Measurements from ENCODE around the gene SPTLC1. TPM values are rescaled to one million over a fixed set of nuclear protein-coding genes. Genes with fewer than 3 reads are reported as not detected.

Gene SPTLC1
- total and polyA plus RNA-seq, 4 donors, result 20.8 to 137 (median 58.6) TPM

DNA sequence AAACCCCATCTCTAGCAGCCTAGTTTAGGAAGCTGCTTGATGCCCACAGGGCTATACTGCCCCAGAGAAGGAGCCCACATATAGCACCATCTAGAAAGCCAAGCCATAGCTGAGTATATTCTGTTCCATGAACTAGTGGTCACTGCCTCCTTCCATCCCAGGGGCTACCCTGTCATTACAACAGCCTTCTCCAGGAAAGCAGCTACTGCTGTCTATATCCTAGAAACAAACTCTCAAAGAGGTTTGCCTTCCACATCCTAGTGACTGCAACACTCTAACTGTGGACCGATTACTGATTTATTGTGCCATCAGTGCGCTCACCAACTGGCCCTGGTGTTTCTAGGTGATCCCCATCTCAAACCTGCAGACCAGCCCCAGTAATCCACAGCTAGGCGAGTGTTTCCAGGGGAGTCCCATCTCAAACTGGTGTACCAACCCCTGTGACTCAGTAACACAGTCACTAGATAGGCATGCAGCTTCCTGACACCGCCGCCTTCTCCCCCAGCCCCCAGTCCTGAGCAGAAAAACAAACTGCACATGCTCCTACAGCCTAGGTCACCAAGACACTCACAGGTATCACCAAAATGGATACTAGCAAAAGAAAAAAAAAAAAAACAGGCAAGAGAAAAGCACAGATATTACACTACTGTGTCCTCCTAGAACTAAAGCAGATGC is 14.8 kb downstream of the SPTLC1 start:
- no peak overlapping the region for H3K4me3 ChIP-seq
- no peaks in the 10 kb centered on the region for H3K27me3 ChIP-seq (ENCODE audit: control insufficient read depth in 3 of 3, insufficient read depth in 3 of 3, low read length in 2 of 3)
- ATAC-seq (ENCODE audit: insufficient read depth, low FRiP score) (no peak), DNase-seq (no peak)
- H3K9me3 ChIP-seq (ENCODE audit: control insufficient read depth in 4 of 4, insufficient read depth in 3 of 4, low read length in 3 of 4), result no peaks in the 10 kb centered on the region
- H3K4me1 ChIP-seq (ENCODE audit: control insufficient read depth in 5 of 5, insufficient read depth in 5 of 5, low read length in 5 of 5), result peaks cover 0 to 3% (median 0%) of the 10 kb centered on the region in 5 donors
- 98 to 99% methylated on average over 5 of the region's 5 CpGs for WGBS, 2 donors
- TF ChIP-seq, protein P1, sequence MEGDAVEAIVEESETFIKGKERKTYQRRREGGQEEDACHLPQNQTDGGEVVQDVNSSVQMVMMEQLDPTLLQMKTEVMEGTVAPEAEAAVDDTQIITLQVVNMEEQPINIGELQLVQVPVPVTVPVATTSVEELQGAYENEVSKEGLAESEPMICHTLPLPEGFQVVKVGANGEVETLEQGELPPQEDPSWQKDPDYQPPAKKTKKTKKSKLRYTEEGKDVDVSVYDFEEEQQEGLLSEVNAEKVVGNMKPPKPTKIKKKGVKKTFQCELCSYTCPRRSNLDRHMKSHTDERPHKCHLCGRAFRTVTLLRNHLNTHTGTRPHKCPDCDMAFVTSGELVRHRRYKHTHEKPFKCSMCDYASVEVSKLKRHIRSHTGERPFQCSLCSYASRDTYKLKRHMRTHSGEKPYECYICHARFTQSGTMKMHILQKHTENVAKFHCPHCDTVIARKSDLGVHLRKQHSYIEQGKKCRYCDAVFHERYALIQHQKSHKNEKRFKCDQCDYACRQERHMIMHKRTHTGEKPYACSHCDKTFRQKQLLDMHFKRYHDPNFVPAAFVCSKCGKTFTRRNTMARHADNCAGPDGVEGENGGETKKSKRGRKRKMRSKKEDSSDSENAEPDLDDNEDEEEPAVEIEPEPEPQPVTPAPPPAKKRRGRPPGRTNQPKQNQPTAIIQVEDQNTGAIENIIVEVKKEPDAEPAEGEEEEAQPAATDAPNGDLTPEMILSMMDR (IDR thresholded peaks at IDR 0.05; ENCODE audit: control extremely low read depth, extremely low read depth), result no peak
- no peak overlapping the region for H3K27ac ChIP-seq (ENCODE audit: low read depth in 1 of 2, low read length in 1 of 2)
- no peak overlapping the region for H3K9ac ChIP-seq (ENCODE audit: insufficient read depth in 1 of 2, low read length in 2 of 2)
- peaks cover 0 to 16% (median 4%) of the 10 kb centered on the region in 4 donors for H3K36me3 ChIP-seq (ENCODE audit: control insufficient read depth in 4 of 4, insufficient read depth in 4 of 4, low read length in 4 of 4)

DNA sequence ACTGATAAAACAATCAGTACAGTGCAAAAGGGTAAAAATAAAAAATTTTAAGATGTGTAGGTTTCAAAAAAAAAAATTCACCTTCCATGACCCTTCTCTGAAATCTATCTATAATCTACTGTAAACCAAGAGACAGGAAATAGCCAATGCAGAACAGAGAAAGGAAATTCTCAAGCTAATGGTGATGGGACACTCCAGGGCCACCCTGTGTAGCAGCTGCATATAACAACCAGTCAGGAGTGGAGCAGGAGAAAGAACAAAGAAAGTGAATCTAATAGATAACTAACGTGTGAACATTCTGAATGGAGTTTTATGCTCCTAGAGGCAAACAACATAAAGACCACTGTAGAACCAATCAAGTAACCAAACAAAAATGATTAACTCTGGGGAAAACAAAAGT is 16.6 kb downstream of the SPTLC1 start:
- TF ChIP-seq, protein P1 (IDR thresholded peaks at IDR 0.05; ENCODE audit: control extremely low read depth, extremely low read depth), result no peak
- H3K4me3 ChIP-seq, result no peak overlapping the region
- H3K4me1 ChIP-seq (ENCODE audit: control insufficient read depth in 5 of 5, insufficient read depth in 5 of 5, low read length in 5 of 5), result peaks cover 0 to 5% (median 0%) of the 10 kb centered on the region in 5 donors
- no peak overlapping the region for H3K9ac ChIP-seq (ENCODE audit: insufficient read depth in 1 of 2, low read length in 2 of 2)
- DNase-seq (peak in 2 of 3 donors; percentile 14 to 21), ATAC-seq (ENCODE audit: insufficient read depth, low FRiP score) (no peak)
- H3K36me3 ChIP-seq (ENCODE audit: control insufficient read depth in 4 of 4, insufficient read depth in 4 of 4, low read length in 4 of 4), result peaks cover 0 to 6% (median 2%) of the 10 kb centered on the region in 4 donors
- H3K9me3 ChIP-seq (ENCODE audit: control insufficient read depth in 4 of 4, insufficient read depth in 3 of 4, low read length in 3 of 4), result no peaks in the 10 kb centered on the region
- H3K27me3 ChIP-seq (ENCODE audit: control insufficient read depth in 3 of 3, insufficient read depth in 3 of 3, low read length in 2 of 3), result no peaks in the 10 kb centered on the region
- H3K27ac ChIP-seq (ENCODE audit: low read depth in 1 of 2, low read length in 1 of 2), result no peak overlapping the region
- WGBS, 2 donors, result 53 to 67% methylated on average over 1 of the region's 1 CpG

DNA sequence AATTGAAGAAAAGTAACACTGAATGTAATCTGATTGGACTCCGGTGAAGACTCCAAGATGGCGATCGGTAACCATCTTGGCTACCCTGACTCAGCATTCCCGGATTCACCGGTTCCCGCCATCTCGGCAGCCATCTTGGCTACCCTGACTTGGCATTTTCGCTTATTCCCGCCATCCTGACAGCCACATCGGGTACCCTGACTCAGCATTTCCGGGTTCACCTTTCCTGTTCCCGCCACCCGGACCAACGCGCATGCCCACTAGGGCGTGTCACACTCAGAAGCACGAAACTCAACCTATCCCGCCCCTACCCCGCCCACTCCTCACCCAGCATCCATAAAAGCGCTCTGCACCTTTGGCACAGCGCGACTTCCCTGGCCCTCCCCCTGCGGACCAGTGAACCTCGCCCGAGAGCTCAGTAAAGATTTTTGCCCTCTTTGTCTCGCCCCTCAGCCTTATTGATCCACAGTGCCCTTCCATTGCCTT is 17.2 kb downstream of the SPTLC1 start:
- no peak overlapping the region for H3K27ac ChIP-seq (ENCODE audit: low read depth in 1 of 2, low read length in 1 of 2)

More for the DNA sequence above, 17.2 kb downstream of the SPTLC1 start:
- DNase-seq (peak; percentile 61 to 84 (median 77)), ATAC-seq (ENCODE audit: insufficient read depth, low FRiP score) (no peak)
- peaks cover 0 to 3% (median under 1%) of the 10 kb centered on the region in 4 donors for H3K36me3 ChIP-seq (ENCODE audit: control insufficient read depth in 4 of 4, insufficient read depth in 4 of 4, low read length in 4 of 4)
- peak overlapping the region; percentile 9 for H3K4me3 ChIP-seq
- TF ChIP-seq, protein P1 (IDR thresholded peaks at IDR 0.05; ENCODE audit: control extremely low read depth, extremely low read depth), result no peak
- peak overlapping the region in 1 of 2 donors; percentile 23 for H3K9ac ChIP-seq (ENCODE audit: insufficient read depth in 1 of 2, low read length in 2 of 2)
- no peaks in the 10 kb centered on the region for H3K27me3 ChIP-seq (ENCODE audit: control insufficient read depth in 3 of 3, insufficient read depth in 3 of 3, low read length in 2 of 3)
- no peaks in the 10 kb centered on the region for H3K9me3 ChIP-seq (ENCODE audit: control insufficient read depth in 4 of 4, insufficient read depth in 3 of 4, low read length in 3 of 4)
- H3K4me1 ChIP-seq (ENCODE audit: control insufficient read depth in 5 of 5, insufficient read depth in 5 of 5, low read length in 5 of 5), result peaks cover 0 to 5% (median 0%) of the 10 kb centered on the region in 5 donors
- 65 to 76% methylated on average over 26 of the region's 26 CpGs for WGBS, 2 donors
